Stimulated activated CD8-positive, alpha-beta memory T cell treated with anti-CD3 and anti-CD28 coated beads, Interleukin-12 subunit alpha, Interleukin-12 subunit beta, amount 100 ng/mL, for 24 hours (primary cell): Measurements from ENCODE around the gene JMJD8.

Experiments used
- DNase-seq: peaks from one replicate; pipeline ENCODE4 v3.0.0-alpha.2; 2020; ENCODE audit errors: extremely low read depth

JMJD8 gene

DNA sequence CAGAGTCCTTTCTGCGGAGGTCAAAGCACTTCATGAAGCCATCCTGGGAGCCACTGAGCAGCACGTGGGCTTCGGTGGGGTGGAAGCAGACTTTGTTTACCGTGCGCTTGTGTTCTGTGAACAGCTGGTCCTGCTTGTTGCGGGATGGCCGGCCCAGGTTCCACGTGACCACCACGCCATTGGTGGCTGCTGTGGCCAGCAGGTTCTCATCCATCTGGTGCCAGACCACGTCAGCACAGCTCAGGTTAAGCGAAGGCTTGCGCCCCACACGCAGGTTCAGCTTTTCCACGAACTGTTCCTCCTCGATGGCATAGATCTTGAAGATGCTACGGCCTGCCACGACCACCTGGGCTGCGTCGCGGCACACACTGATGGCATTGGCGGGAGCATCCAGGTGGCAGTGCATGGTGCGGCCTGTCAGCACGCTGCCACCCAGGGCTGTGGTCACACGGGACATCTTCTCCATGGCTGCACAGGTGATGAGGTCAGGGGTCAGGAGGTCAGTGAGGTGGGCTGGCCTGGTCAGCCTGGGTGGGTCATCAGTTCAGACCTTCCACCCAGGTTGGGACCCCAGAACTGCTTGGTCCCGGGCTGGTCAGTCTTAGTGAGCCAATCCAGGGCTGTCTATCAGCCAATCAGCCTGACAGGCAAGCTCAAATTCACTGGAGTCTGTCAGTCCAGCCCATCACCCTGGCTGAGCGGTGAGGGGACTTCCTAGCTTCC, 5.2 kb upstream of the JMJD8 start:
- DNase-seq, result no peak

DNA sequence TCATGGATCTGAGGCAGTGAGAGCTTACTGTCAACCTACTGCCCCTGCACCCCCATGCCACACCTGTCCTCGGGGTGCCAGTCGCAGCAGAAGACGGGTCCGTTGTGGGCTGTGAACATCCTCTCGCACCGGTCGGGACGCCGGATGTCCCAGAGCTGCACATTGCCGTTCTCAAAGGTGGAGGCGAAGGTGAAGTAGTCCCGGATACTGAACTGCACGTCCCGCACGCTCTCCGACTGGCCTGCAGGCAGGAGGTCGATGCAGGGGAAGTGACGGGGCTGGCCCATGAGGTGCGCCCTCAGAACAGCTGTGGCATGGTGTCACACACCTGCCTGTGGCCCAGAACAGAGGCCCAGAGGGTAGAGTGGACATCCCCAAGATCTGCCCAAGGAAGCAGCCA, 3.4 kb upstream of the JMJD8 start:
- no peak for DNase-seq

DNA sequence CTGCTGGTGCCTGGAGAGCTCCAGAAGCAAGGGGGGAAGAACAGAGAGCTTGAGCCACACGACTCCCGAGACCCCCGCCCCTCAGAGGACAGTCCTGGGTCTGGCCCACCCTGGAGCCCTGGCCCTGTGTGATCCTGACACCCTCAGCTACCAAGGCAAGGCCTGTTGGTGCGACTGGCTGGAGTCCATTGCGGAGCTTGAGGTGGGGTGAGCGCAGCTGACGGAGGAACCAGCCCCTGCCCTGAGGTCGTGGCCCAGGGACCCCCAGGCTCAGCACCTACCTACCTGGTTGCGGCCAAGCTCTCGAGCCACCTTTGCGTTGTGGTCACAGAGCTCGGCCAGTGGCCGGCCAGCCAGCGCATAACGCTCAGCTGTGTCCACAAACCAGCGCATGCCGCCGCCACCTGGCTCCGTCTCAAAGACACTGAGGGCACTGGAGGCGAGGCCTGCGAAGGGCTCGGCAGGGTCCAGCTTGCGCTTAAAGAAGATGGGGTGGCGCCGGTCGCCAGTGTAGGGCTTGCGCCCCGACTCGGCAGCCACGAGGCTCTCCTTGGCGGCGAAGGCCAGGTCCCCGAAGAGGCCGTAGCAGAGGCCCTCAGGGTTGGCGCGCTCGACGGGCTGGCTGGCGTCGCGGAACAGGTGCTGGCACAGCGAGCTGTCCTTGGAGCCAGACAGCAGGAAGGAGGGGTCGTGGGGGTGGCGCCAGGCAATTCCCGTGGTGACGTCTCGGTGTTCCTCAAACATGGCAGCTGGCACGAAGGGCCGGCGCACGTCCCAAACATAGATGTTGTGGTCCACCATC, 2.5 kb upstream of the JMJD8 start:
- DNase-seq, result no peak

DNA sequence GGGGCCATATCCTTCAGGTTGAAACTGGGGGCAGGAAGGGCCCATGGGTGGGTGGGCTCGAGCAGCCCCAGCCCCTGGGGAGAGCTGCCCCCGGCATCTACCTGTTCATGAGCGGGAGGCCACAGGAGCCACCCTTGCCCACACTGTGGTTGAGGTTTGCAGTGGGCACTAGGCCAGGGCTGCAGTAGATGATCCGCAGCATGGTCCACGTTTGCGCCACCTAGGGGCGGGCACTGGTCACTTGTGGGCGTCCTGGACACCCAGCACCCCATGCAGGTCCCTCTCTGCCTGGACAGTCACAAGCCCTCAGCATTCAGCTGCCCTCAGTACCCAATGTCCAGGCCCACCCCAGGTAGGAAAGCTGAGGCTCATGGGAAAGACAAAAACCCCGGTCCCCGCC, 1.8 kb upstream of the JMJD8 start:
- no peak for DNase-seq

DNA sequence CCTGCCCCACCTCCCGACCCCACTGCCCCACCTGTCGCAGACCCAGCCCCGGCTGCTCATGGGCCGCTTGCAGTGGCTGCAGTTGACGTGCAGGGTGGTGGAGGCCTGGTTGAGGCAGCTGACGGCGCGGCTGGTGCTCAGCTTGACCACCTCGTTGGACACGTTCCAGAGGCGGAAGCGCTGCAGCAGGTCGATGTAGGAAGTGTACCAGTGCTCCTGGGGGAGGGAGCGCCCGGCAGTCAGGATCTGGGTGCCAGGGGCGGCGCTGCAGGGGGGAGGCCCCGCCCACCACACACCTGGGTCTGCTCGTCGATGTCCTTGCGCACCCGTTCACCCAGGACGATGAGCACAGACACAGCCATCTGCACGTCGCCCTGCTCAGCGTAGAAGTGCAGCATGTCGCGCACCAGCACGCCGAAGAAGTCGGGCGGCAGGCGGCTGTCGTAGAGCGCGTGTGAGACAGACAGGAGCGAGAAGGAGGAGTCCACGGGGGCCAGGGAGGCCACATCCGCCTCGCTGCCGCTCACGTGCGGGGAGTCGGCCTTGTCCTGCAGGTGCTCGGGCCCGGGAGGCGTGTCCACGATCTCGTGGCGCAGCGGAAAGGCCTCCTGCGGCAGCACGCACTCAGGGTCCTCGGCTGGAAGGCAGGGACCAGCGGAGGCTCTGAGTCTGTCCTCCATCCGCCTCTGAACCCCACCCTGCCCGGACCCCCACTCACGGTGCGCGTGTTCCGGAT, 995 bp upstream of the JMJD8 start:
- DNase-seq, result no peak

DNA sequence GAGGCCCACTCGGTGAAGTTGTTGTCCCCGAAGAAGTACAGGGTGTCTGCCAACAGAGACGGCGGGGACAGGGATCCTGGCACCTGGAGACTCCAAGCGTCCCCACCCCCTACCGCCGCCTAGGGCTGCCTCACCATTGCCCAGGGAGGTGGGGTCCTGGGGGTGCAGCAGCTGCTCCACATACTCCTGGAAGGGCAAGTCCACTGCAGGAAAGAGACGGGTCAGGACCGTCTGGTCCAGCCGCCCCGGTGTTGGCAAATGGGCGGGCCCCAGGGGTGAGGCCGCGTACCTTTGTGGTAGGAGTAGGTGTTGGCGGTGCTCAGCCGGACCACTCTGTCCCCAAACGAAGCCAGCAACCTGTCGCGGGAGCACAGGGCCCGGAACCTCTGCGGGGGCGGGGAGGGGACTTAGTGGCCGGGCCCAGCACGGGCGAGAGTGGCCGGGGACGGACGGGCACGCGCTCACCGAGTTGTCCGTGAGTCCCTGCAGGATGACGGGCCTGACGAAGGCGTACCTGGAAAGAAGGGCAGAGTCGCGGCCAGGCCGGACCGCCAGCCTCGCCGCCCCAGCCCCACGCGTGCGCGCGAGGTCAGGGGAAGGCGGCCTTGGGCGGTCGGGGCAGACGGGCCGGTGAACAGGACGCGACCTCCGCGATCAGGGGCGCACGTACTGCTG, 601 bp downstream of the JMJD8 start:
- DNase-seq, result no peak

DNA sequence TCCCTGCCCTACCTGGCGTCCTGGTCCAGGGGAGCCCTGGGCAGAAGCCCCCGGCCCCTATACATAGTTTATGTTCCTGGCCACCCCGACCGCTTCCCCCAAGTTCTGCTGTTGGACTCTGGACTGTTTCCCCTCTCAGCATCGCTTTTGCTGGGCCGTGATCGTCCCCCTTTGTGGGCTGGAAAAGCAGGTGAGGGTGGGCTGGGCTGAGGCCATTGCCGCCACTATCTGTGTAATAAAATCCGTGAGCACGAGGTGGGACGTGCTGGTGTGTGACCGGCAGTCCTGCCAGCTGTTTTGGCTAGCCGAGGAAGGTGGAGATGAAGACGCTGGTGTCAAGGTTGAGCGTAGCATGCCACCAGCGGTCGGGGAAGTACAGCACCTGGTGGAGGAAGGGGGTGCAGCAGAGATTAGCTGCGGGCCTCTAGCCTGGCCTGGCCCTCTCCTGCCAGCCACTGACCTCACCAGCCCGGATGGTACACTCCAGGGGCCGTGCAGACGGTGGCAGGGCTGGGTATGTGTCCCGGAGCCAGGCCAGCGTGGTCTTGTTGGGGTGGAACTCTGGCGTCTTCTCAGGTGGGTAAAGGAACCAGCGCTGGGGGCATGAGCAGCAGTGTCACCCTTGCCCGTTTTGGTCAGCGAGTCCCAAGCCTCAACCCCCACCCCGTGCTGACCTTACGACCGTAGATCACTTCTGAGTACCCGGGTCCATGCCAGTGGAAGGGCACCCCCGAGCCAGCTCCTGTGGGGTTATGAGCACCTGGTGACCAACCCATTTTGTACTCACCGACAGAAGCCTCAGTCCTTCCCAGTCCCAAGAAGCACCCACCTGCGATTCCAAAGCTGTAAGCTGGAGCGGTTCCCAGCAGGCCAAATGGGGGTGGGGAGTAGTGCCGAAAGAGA, 1.4 kb downstream of the JMJD8 start:
- DNase-seq, result no peak

DNA sequence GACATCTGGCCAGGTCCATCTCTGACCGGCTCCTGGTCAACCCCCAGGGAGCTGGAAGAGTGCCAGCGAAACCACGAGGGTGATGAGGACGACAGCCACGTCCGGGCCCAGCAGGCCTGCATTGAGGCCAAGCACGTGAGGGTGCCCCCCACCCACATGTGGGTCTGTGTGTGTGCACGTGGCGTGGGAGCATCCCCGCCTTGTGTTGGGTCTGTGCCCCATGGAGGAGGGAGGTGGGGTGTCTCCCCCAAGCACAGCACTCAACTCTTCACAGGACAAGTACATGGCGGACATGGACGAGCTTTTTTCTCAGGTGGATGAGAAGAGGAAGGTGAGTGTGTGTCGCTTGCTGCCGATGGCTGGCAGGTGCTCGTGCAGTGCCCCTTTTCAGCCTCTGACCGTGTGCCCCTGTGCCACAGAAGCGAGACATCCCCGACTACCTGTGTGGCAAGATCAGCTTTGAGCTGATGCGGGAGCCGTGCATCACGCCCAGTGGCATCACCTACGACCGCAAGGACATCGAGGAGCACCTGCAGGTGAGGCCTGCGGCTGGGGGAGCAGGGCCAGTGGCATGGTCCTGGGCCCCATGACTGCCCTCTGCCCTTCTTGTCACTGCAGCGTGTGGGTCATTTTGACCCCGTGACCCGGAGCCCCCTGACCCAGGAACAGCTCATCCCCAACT, 2.2 kb downstream of the JMJD8 start:
- DNase-seq, result no peak

DNA sequence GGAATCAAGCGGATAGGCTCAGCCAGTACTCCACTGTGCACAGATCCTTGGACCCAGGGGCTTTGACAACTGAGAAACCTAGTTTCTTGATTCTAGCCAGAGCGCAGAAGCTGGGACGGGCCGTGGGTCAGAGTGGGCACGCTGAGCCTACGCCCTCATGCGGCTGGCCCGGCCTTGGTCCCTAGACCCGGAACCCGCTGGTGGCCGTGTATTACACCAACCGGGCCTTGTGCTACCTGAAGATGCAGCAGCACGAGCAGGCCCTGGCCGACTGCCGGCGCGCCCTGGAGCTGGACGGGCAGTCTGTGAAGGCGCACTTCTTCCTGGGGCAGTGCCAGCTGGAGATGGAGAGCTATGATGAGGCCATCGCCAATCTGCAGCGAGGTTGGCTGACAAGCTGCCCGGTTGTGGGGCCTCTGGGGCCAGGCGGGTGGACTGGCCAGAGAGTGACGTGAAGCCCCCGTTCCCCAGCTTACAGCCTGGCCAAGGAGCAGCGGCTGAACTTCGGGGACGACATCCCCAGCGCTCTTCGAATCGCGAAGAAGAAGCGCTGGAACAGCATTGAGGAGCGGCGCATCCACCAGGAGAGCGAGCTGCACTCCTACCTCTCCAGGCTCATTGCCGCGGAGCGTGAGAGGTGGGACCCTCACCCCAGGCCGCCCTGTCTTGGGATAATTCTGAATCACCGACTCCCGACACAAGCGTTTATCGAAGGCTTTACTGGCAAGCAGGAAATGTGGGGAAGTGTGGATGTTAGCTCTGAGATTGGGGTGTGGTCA, 3.0 kb downstream of the JMJD8 start:
- DNase-seq, result no peak

DNA sequence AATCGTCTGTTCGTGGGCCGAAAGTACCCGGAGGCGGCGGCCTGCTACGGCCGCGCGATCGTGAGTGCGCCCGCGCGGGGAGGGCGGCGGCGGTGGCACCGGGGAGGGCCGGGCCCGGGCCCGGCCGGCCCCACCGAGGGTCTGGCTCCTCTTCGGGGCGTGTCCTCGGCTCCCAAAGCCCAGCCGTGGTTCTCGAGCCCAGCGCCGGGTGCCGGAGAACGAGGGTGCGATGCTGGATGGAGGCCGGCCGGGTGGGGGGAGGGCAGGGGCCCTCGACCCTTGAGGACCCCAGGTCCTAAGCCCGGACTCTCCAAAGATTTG, 3.5 kb downstream of the JMJD8 start:
- DNase-seq, result no peak

DNA sequence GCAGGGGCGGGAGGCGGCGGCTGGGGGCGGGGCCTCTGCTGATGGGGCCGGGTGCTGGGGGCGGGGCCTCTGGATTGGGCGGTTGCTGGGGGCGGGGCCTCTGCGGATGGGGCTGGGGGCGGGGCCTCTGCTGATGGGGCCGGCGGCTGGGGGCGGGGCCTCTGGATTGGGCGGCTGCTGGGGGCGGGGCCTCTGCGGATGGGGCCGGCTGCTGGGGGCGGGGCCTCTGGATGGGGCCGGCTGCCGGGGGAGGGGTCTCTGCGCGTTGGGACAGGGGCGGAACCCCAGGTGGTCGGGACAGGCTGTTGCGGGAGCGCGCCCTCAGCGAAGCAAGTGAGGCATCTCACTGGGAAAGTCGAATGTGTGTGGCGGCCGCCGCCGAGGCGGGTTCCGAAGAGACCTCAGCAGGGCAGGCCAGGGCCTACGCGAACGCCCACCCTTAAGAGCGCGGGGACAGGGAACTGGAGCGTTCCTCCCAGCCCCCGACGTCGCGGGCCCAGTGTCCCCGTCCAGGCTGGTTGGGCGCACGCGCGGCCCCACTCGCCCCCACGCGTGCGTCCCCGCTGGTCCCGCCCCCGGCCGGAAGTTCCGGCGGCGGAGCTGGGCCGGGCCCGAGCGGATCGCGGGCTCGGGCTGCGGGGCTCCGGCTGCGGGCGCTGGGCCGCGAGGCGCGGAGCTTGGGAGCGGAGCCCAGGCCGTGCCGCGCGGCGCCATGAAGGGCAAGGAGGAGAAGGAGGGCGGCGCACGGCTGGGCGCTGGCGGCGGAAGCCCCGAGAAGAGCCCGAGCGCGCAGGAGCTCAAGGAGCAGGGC, 4.1 kb downstream of the JMJD8 start, which contains the start of gene STUB1:
Gene STUB1, plus strand, starts transcription at position 597 of the 811 bp plus-strand sequence. Its CDS starts 116 bp downstream, at position 713.
- peak; percentile 83 for DNase-seq

DNA sequence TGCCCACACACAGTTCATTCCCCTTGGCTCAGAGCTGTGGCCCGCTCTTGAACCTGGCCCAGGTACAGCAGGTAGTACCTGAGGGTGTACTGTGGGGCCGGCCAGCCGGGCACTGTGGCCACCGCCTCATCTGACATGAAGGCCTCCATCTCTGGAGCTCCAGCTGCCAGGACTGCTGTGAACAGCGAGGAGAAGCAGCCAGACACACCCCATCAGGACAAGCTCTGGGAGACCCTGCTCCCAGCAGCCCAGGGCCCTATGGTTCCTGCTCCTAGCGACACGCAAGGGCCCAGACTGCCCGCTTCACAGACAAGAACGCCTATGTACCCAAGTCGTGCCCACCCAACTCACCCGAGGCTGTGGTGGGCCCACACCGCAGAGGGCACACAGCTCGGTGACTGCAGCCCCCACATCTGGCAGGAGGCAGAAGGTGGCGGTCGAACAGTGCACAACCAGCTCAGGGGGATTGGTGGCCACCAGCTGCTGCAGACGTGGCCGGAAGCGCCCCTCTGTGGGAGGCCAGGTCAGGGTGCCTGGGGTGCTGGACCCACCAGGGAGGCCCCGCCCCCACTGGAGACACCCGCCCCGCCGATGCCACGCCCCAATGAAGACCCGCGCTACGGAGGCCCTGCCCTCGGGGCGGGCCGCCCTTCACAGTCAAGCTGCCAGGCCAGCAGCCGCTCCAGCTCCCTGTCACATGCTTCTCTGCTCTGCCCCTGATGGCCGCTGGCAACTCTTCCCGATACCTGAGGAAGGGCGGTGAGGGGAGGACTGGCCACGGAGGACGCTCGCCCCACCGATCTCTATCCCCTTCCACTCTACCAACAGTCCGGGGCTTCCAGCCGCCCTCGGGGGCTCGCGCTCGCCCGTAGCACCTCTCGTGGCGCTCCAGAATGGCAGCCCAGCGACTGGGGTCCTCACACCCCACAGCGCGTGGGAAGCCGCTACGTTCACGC, 5.0 kb downstream of the JMJD8 start:
- DNase-seq, result no peak

DNA sequence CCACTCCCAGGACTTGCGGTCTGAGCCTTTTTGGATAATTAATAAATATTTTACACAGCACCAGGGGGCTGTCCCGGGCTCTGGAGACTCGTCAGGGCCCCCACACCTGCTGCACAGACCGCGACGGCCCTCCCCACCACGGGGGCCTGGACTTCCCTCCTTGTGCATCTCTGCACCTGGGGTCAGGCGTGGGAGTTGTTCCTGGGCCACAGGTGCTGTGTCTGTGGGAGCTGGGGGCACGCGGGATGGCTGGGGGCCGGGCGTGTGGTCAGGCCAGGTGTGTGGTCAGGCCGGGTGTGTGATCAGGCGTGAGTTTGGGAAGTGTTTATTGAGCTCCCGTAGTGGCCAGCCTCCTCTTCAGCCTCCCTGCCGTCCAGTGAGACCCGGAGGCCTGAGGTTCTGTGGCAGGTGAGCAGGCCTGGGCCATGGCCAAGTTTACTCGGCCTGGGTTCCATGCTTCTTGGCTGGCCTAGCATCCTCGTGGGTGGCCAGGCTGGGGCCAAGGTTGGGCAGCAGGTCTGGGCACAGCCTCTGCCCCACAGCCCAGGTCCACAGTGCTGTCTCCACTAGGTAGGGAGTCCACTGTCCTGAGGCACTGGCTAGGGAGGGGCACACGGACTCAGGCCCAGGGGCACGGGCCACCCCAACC, 5.8 kb downstream of the JMJD8 start:
- DNase-seq, result no peak

DNA sequence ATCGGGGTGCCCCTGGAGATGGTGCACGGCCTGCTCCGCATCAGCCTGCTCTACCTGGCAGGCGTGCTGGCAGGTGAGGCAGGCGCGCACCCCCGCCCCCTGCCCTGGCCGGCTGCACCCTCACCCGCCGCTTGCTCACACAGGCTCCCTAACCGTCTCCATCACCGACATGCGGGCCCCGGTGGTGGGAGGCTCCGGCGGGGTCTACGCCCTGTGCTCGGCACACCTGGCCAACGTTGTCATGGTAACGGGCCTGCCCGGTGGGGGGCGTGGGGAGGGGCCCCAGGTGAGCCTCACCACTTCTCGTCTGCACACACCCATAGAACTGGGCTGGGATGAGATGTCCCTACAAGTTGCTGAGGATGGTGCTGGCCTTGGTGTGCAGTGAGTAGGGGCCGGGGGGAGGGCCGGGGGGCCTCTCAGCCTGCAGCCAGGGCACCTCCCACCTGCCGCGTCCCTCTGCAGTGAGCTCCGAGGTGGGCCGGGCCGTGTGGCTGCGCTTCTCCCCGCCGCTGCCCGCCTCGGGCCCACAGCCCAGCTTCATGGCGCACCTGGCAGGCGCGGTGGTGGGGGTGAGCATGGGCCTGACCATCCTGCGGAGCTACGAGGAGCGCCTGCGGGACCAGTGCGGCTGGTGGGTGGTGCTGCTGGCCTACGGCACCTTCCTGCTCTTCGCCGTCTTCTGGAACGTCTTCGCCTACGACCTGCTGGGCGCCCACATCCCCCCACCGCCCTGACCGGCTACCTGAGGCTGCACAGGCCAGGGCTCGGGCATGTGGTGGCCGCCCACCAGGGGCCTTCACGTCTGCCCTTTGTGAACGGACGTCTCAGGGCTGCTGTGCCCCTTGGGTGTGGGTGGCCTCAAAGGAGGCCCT, 6.6 kb downstream of the JMJD8 start:
- DNase-seq, result no peak

DNA sequence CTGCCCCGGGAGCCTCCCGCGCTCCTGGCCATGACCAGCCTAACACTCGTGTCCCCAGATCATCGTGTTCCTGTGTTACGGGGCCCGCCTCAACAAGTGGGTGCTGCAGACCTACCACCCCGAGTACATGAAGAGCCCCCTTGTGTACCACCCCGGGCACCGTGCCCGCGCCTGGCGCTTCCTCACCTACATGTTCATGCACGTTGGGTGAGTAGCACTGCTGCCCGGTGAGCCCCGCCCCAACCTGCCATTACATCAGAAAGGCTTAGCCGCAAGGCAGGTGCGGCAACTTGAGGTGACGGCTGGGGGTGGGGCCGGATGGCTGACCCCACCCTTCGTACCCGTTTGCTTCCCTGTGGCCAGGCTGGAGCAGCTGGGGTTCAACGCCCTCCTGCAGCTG, 7.2 kb downstream of the JMJD8 start:
- no peak for DNase-seq

DNA sequence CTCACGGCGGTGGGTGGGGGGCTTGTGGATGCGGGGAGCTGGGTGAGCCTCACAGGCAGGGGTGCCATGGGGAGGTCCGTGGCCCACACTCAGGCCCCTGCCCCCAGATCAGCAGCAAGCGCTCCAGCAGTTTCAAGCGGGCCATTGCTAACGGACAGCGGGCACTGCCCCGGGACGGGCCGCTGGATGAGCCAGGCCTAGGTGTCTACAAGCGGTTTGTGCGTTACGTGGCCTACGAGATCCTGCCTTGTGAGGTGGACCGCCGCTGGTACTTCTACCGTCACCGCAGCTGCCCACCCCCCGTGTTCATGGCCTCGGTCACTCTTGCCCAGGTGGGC, 7.6 kb downstream of the JMJD8 start:
- DNase-seq, result no peak
